K562 (cell line): ENCODE measurements around the gene DUSP10. TPM values are rescaled to one million over a fixed set of nuclear protein-coding genes. Genes with fewer than 3 reads are reported as not detected.

Experiments used
- BRF1 ChIP-seq: IDR thresholded peaks from 3 replicates; pipeline ENCODE4 v1.6.1; 2011; ENCODE audit warnings: borderline replicate concordance, mild to moderate bottlenecking; ENCODE audit not compliant: insufficient read length; ENCODE audit errors: extremely low read depth
- ETS2 ChIP-seq: IDR thresholded peaks from 2 replicates; pipeline ENCODE4 v1.6.1; 2016; ENCODE audit warnings: borderline replicate concordance, missing genetic modification characterization, mild to moderate bottlenecking, moderate library complexity, missing compliant biosample characterization; ENCODE audit not compliant: poor library complexity, severe bottlenecking
- FOXM1 ChIP-seq, 2 experiments: fragments of 450-650 bp in 1 of 2; sonication (generic) in 1 of 2; formaldehyde crosslinking in 1 of 2; IDR thresholded peaks; 2 replicates each; pipeline versions ENCODE4 v1.6.1 to v1.9.0; 2017 to 2022; ENCODE audit warnings: low read depth in 2 of 2, mild to moderate bottlenecking in 2 of 2, missing genetic modification reagents in 1 of 2, moderate library complexity in 1 of 2
- RBM39 ChIP-seq: fragments of 200-400 bp; formaldehyde crosslinking; optimal IDR thresholded peaks from 2 replicates; pipeline ENCODE3; 2018; ENCODE audit warnings: low read depth, low read length
- SP1 ChIP-seq: sonication (generic); formaldehyde crosslinking; IDR thresholded peaks from 2 replicates; pipeline ENCODE4 v1.8.1; 2022; ENCODE audit warnings: mild to moderate bottlenecking, missing genetic modification reagents
- ZNF24 ChIP-seq: fragments of 450-650 bp; IDR thresholded peaks from 2 replicates; pipeline ENCODE4 v1.6.1; 2016
- ZNF644 ChIP-seq: fragments of 200-800 bp; sonication (Bioruptor generic); IDR thresholded peaks from 2 replicates; pipeline ENCODE4 v1.6.1; 2016; ENCODE audit warnings: low read depth, missing genetic modification characterization, missing compliant biosample characterization
- polyA plus RNA-seq, 8 experiments: library from polyadenylated mRNA; depleted of rRNA in 4 of 8; stranded (reverse) in 5 of 8; unstranded in 3 of 8; fragments of >200 nt; fragmentation: Nextera tagmentation in 2 of 8; fragmentation: Illumina TruSeq in 1 of 8; extraction: Ambion mirVana in 2 of 8; extraction: Trizol in 1 of 8; gene quantifications; 2 replicates each; pipeline versions ENCODE4 v1.2.1 to v1.2.3, GENCODE V29; 2011 to 2014; ENCODE audit warnings: inconsistent platforms in 1 of 8, missing spikeins in 1 of 8
- total RNA-seq, 7 experiments: library from RNA; depleted of rRNA in 6 of 7; stranded (reverse); fragments of >200 nt in 6 of 7; fragmentation: Illumina TruSeq in 2 of 7; extraction: Trizol in 2 of 7; gene quantifications; 2 replicates each; pipeline versions ENCODE4 v1.2.1 to v1.2.3, GENCODE V29; 2011 to 2021; ENCODE audit warnings: low replicate concordance in 1 of 7
- TF ChIP-seq, protein P1 (sequence below): fragments of 250-450 bp; sonication (Bioruptor Pico); IDR thresholded peaks from 2 replicates; pipeline ENCODE4 v1.8.0; 2022; ENCODE audit warnings: moderate library complexity, mild to moderate bottlenecking, inconsistent platforms
- TF ChIP-seq, protein P2 (sequence below): sonication (generic); formaldehyde crosslinking; IDR thresholded peaks from 2 replicates; pipeline ENCODE4 v1.5.0; 2020; ENCODE audit warnings: missing genetic modification reagents
- TF ChIP-seq, protein P3 (sequence below), 2 experiments: fragments of 450-650 bp in 1 of 2; sonication (generic) in 1 of 2; formaldehyde crosslinking in 1 of 2; IDR thresholded peaks; 2 replicates each; pipeline versions ENCODE4 v1.7.1 to v1.9.0; 2016 to 2022; ENCODE audit warnings: inconsistent platforms in 1 of 2, mild to moderate bottlenecking in 1 of 2, missing genetic modification reagents in 1 of 2

DUSP10 gene
- total and polyA plus RNA-seq, 9 of the 15 experiments (the other 6 are each of a cell fraction or from before 2014, with no cell fraction given): 1.7 to 8.3 (median 6.1) TPM

DNA sequence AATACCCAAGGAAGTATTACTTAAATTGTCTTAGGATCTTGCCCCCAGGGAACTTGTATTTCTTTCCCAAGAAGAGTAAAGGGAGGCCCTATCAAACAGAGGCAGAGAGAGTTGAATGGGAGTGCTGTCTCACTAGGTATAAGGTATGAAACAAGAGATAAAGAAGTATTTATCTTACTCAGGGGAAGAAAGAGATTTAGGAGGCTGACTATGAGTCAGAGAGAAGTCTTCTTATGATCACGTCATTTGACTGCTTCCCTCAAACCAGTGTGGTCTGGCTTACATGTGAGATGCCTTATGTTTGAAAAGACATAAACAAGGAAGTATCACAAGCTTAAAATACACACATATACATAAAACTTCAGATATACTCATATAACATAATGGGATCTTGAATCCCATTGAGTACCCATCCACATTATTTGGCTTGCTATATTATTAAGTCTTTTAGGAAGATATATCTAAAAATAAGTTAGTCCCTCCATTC, 29.6 kb downstream of the DUSP10 start (continued):
- TF ChIP-seq, protein P1, sequence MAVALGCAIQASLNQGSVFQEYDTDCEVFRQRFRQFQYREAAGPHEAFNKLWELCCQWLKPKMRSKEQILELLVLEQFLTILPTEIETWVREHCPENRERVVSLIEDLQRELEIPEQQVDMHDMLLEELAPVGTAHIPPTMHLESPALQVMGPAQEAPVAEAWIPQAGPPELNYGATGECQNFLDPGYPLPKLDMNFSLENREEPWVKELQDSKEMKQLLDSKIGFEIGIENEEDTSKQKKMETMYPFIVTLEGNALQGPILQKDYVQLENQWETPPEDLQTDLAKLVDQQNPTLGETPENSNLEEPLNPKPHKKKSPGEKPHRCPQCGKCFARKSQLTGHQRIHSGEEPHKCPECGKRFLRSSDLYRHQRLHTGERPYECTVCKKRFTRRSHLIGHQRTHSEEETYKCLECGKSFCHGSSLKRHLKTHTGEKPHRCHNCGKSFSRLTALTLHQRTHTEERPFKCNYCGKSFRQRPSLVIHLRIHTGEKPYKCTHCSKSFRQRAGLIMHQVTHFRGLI (CRISPR knock-in tag): no peak
- TF ChIP-seq SP1 (CRISPR knock-in tag): peak; percentile 53; the same call in 1 of the 2 replicates
- peak; percentile 81 for TF ChIP-seq ZNF644
- TF ChIP-seq, protein P2, sequence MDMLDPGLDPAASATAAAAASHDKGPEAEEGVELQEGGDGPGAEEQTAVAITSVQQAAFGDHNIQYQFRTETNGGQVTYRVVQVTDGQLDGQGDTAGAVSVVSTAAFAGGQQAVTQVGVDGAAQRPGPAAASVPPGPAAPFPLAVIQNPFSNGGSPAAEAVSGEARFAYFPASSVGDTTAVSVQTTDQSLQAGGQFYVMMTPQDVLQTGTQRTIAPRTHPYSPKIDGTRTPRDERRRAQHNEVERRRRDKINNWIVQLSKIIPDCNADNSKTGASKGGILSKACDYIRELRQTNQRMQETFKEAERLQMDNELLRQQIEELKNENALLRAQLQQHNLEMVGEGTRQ (CRISPR knock-in tag): no peak
- no peak for TF ChIP-seq BRF1
- TF ChIP-seq ETS2 (tag): no peak
- no peak for TF ChIP-seq ZNF24
- no peak for TF ChIP-seq RBM39
- TF ChIP-seq, protein P3, sequence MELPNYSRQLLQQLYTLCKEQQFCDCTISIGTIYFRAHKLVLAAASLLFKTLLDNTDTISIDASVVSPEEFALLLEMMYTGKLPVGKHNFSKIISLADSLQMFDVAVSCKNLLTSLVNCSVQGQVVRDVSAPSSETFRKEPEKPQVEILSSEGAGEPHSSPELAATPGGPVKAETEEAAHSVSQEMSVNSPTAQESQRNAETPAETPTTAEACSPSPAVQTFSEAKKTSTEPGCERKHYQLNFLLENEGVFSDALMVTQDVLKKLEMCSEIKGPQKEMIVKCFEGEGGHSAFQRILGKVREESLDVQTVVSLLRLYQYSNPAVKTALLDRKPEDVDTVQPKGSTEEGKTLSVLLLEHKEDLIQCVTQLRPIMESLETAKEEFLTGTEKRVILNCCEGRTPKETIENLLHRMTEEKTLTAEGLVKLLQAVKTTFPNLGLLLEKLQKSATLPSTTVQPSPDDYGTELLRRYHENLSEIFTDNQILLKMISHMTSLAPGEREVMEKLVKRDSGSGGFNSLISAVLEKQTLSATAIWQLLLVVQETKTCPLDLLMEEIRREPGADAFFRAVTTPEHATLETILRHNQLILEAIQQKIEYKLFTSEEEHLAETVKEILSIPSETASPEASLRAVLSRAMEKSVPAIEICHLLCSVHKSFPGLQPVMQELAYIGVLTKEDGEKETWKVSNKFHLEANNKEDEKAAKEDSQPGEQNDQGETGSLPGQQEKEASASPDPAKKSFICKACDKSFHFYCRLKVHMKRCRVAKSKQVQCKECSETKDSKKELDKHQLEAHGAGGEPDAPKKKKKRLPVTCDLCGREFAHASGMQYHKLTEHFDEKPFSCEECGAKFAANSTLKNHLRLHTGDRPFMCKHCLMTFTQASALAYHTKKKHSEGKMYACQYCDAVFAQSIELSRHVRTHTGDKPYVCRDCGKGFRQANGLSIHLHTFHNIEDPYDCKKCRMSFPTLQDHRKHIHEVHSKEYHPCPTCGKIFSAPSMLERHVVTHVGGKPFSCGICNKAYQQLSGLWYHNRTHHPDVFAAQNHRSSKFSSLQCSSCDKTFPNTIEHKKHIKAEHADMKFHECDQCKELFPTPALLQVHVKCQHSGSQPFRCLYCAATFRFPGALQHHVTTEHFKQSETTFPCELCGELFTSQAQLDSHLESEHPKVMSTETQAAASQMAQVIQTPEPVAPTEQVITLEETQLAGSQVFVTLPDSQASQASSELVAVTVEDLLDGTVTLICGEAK (IDR thresholded peaks at IDR 0.05): no peak
- TF ChIP-seq, protein P3 (CRISPR knock-in tag; IDR thresholded peaks at IDR 0.05): no peak
- 0 out of 2 replicates have a peak, but pooled peaks have one; percentile 17 for TF ChIP-seq FOXM1 (IDR thresholded peaks at IDR 0.05; ENCODE audit: low read depth)
- TF ChIP-seq FOXM1 (CRISPR knock-in tag; IDR thresholded peaks at IDR 0.05; ENCODE audit: low read depth): no peak
